T-helper 9 cell (primary cell): ENCODE measurements around the gene USP21.

Source experiments
- DNase-seq: peaks from one replicate; pipeline ENCODE4 v3.0.0-alpha.2; 2020

The USP21 gene

DNA sequence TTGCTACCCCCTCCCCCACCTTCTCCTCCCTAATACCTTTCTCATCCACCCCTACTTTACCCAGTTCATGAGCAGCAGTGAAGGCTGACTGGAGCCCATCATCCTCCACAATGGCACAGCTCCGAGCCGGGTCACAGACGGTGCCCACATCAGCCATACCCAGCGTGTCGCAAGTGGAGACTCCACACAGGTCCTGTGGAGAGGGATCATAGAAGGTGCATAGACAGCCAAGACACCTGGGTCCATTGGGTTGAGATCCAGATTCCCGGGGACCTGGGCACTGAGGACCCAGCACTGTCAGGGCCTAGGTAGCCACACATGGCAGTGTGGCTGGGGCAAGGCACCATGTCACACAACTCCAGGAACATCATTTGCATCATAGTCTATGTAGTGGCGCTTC is 36.8 kb downstream of the USP21 start:
- DNase-seq: no peak

DNA sequence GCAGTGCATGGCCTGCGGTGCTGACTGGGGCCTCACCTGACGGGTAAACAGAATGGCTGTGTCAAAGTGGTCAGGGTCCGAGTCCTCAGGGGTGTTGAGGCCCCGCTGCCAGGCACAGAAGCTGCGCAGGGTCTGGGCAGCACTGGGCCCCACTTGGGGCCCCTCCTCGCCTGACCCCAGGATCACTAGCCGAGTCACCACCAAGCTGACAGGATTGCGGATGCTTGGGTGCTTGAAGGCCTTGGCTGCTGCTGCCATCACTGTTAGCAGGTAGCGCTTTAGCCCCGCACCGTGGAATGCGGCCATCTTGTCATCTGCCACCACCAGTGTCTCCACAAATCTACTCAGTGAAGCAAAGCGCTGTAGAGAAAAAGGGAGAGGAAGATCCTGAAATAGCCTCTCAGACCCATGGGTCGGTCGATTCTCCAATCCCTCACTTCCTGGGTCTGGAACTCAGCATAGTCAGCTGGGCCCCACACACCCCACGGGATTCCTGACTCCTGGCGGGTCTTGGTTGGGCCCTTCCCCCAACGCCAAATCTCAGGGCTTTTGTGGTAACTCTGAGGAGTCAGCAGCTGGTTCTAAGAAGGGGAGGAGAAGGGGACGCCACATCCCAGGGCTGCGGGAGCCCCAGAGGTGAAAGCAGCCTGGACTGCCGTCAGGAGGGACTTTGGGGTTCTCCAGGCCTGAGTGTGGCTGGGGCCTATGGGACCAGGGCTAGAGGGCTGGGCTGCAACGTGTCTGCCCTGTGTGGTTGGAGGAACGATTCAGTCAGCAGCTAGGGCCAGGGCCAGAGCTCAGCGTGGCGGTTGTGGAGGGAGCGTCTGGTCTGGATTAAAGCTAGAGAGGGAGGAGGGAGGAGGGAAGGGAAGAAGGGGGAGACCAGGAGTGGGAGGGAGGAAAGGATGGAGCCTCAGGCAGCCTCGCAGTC is 37.5 kb downstream of the USP21 start:
- DNase-seq: no peak

DNA sequence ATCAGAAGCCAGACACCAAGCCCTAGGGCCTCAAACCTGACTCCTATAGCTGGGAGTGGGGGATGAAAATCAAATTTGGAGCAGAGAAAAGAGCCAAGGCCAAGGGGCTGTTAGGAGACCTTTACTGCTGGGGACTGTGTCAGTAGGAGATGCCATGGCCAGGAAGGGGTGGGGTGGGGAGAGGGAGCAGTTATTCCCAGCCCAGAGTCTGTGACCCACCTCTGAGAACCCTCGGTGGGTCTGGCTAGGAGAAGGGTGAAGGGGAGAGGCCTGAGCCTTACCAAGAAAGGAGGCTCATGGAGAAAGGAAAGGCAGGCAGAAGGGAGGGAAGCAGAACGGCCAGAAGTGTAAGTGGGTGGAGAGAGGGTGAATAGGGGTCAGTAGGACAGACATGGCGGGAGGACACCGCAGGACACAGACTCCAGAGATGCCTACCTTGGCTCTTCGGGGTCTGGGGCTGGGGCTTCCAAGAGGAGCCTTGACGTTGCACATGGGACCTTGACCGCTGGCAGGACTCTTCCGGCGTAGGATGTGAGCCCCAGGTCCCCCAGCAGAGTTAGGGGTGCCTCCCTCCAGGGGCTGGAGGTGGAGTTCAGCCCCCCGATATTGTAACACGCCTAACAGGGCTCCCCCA is 38.4 kb downstream of the USP21 start:
- no peak for DNase-seq

DNA sequence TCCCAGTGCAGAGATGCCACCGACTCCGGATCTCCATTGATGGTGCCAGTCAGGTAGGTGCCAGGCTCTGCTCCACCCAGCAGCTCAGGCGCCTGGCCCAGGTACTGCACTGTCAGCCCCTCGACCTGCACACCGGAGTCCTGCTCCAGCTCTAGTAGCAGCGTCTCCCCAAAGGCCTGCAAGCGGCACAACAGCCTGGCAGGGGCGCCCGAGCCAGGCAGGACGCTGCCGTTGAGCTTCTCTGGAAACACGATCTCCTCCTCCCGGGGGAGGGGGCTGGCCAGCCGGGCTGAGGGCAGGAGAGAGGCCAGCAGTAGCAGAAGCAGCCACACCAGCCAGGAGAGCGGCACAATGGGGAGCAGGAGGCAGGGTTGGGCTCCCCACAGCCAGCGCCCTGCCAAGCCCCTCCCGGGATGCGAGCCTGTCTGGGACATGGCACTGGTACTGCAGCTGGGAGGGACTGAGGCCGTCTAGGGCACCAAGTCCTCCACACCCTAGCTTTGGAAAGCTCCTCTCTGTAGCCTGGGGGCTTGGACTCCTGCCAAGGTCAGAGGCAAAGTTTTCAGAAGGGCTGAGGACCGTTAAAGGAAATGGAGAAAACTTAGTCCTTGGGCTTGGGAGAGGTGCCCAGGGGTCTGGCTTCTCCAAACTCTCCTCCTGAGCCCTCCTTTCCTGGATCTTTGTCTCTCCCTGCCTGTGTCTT is 39.0 kb downstream of the USP21 start:
- DNase-seq: no peak

DNA sequence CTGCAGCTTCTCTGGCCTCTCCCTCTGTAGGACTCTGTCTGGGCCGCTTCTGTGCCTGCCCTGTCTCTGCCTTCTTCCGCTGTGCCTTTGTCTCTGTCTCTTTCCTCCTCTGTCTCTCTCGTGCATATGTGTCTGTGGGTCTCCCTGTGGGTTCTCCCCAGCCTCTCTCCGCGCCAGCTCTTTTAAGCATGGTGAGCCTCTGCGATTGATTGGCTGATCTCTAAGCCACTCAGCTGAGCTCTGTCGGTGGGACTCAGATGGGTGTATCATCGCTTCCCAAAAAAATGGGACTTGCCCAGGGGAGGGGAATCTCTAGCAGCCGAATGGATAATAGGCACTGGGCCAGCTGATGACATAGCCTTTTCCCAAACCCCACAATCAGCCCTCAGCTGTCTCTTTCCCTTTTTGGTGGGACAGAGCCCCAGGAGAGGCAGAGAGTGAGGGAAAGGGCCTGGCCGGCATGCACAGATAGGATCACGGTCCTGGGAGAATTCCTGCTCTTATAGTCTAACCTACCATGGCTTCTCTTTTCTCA is 39.7 kb downstream of the USP21 start, which contains the start of gene ADAMTS4:
TSS of gene ADAMTS4 (minus strand) at position 158 of the 535 bp plus-strand sequence. CDS start 427 bp downstream, outside the sequence.
- no peak for DNase-seq

DNA sequence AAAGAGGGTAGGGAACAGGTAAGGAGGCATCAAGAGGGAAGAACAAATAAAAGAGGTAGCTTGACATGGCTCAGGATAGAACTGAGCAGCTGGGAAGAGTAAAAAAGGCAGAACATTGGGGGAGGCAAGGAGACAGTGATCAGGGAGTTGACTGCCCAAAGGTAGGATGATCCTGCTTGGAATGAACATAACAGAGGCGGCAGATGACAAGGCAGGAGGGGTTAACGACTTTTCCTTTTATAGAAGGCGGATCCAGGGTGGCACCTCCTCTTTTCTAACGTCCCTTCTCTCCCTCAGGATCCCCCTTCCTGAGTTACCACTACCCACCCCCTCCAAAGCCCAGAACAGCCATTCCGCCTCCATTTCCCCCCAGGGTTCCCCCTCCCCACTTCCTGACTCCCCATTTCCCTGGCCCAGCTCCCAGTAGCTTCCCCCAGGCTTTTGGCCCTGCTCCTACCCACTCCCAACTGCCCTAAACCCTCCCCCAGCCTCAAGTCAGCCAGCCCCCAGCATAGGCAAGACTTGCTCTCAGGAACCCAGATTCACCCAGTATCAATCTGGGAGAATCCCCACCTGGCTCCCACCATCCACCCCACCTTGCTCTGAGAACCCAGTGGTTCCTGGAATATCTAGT is 40.3 kb downstream of the USP21 start:
- DNase-seq: no peak

DNA sequence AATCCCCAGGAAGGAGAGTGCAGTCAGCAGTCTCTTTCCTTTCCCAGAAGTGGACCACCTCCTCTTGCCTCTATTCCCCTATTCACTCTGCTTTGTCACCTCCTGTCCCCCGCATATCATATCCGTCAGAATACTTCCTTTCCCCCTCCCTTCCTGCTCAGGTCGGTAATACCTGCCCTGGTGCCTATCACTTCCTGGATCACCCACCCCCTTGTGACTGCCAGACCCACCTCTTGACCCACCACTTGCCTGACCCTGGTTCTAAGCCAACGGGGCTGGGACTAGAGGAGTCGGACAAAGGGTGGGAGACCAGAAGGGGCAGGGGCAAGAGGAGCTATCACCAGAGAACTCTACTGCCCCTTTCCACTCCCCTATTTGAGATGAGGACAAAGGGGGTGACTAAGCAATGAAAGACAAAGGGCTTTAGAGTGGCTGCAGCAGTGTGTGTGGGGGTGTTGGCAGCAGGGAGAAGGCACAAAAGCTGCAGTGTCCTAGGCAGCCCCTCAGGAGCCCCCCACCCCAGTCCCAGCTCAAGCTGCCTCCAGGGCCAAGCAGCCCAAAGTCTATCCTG is 41.2 kb downstream of the USP21 start:
- DNase-seq: no peak

DNA sequence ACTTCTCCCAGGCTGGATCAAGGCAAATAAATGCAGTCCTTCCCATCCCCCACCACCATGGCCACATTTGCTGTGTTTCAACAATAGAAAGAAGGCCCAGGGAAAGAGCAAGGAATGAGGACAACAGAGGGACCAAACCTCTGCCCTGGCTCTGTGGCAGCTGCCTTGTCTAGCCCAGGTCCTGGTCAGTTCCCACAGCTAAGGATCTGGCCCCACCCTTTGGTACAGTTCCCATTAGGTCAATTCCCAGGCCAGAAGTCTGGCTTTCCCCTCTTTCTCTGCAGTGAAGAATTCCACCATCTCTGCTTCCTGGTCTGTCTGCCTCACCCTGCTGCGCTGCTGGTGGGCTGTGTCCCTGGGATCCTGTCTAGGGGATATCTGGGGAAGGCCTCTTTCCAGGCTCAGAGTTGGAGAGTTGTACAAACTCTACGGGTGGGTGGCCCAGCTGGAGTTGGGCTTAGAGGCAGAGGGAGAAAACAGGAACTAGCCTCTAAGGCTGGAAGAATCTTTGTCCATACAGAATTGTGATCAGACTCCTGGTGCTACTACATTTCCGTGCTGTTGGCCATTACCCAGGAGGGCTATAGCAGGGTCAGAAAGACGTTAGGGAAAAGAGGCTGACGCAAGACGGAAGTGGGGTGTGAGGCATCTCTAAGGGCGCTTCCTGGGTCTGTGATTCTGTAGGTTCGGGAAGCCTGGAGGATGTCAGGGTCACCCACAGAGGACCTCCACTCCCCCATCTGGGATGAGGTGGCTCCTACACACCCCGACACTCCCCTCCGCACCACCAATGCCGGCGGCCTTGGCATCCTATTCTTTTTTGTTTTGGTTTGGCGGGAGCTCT is 41.9 kb downstream of the USP21 start:
- no peak for DNase-seq

DNA sequence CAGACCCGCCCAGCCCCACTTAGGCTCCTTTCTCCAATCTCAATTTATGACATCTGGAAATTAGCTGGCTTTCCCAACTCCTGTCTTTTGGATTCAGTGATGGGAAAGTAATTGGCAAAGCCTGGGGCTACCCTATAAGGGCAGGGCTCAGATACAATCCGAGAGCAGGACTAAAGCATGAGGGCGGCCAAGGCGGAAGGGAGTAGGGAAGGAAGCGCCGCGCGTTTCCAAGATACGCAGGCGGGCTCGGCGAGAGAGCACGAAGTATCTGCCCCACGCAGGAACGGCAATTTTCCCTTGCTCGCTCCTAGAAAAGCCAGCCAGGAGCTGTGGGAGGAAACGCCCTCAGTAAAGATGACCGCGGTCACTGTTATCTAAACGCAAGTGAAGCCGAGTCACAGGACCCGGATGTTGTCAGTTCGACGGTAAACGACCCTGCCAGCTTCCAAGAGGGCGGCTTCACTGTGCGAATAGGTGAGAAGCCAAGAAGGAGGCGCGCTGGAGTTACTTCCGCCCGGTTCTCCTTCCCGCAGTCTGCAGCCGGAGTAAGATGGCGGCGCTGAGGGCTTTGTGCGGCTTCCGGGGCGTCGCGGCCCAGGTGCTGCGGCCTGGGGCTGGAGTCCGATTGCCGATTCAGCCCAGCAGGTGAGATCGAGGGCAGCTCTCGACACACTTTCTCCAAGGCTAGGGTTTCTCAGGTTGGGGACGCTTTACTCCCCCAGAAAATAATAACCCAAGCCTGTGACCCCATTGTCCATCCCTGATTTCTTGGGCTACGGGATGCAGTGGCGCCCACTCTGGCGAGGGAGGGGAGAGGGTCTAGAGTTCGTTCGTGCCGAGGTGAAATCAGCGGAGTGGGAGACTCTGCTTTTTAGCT is 42.8 kb downstream of the USP21 start, which contains the start of gene NDUFS2:
TSS of gene NDUFS2 (plus strand) at position 532 of the 877 bp plus-strand sequence. CDS start at position 551, 19 bp downstream.
- peak; percentile 92 for DNase-seq

DNA sequence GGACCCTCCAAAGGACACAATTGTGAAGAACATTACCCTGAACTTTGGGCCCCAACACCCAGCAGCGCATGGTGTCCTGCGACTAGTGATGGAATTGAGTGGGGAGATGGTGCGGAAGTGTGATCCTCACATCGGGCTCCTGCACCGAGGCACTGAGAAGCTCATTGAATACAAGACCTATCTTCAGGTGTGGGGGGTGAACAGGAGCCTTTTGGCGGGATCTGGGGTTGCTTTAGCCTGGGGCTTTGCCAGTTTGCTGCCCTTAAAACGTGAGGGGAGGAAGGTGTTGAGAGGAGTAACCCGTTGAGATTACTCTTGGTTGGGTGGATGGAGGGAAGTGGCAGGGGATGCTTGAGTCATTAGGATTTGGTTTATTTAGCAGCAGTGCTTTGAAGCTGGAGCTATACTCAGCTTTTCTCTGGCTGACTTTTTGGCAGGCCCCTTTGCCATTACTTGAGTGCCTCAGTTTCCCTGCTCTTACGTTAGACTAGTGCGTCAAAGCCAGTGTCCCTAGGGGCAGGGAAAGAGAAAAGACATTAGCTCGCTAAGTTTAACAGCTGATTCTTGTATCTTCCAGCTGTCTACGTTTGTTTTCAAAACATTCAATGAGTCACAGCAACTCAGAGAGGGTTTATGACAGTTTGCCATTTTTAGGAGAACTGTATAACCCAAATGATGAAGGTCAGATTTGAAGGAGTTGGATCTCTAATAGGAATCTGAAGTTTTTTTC is 47.3 kb downstream of the USP21 start:
- DNase-seq: no peak

DNA sequence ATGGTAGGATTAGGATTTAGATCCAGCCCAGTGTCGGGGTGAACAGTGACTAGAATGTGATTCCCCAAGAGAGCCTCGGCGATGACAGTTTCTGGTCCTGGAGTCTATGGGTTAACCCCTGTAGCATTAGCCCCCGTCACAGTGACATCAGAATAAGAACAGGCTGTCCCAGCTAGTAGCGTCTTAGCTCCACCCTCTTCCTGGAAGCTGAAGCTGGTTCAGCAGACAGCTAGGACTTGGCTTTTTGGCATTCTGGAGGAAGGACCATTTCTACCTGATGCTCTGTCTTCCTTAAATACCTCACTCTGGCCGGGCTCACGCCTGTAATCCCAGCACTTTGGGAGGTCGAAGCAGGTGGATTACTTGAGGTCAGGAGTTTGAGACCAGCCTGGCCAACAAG is 47.9 kb downstream of the USP21 start:
- DNase-seq: no peak

DNA sequence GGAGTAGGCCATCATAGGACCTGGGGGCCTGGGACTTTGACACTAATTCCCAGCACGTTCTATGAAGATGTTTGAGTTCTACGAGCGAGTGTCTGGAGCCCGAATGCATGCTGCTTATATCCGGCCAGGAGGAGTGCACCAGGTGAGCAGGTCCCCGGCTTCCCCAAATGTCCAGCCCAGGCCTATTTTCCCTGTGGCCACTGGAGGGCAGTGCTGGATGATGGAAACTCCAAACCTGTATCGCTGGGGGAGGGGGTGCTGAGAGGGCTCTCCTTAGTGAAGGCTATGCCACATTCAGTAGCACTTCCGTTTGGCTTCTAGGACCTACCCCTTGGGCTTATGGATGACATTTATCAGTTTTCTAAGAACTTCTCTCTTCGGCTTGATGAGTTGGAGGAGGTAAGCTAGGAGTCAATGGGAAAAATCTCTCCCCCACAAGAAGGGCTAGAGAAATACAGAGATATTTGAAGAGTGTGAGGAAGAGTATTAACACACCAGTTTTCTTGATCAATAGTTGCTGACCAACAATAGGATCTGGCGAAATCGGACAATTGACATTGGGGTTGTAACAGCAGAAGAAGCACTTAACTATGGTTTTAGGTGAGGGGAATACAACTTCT is 50.6 kb downstream of the USP21 start:
- peak; percentile 56 for DNase-seq

DNA sequence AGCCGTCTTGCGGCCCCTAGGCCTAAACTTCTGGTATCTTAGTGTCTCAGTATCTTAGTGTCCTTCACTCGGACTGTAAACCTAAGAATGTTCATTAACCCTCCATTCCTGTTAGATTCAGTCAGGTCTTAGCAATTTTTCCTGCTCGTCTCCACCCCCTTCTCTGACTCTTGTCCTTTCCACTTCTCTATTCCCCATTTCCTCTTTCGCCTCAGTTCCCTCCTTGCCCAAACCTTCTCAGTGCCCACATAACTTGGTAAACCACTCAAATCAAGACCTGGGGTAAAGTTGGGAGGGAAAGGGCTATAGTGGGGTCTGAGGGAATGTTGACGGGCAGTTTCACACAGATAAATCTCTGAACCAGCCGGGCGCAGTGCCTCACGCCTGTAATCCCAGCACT is 55.1 kb downstream of the USP21 start:
- DNase-seq: no peak

DNA sequence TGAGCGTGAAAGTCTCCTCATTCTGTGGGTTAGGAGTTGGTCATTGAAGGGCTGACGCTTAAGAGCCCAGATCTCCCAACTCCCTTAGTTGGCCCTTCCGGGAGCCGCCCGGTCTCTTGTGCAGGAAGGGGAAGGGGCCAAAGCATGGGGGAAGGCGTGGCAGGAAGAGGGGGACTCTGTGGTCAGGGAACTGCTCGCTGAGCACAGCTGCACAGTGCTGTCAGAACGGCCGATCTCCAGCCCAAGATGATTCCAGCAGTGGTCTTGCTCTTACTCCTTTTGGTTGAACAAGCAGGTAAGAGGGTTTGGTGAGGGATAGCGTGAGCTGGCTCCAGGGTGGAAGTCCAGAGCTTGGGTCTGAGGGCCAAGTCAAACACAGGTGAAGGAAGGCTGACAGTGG is 55.8 kb downstream of the USP21 start, which contains the start of gene FCER1G:
TSS of gene FCER1G (plus strand) at position 220 of the 400 bp plus-strand sequence. CDS start at position 247, 27 bp downstream.
- no peak for DNase-seq
